Measurements from ENCODE around the gene CNIH1.

DNA sequence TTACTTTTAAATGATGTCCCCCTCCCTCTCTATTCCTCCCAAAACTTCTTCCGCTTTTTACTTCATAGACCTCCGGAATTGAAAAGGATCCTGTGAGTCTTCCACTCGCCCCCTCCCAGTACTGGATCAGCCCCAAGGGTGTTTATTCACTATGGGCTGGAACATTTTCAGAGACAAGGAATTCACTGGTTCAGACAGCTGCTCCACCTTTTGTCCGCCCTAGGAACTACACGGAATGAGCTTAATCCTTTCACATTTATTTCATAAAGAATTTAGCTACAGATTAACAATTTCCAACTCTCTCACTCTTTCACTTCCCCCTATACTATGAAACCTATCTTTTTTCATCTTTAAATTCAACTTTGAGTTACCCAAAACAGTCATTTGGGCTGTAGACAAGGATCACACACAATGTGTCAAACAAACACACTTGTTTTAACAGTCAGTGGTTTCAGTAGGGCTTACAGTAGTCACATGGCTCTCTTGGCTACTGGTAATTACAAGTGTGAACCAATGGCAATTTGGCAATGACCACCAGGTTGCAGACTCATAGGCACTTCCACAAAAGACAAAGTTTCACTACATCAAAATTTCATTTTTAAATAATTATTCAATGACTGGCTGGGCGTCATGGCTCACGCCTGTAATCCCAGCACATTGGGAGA lies 20.6 kb downstream of the CNIH1 start:
- TF ChIP-seq, protein P1, sequence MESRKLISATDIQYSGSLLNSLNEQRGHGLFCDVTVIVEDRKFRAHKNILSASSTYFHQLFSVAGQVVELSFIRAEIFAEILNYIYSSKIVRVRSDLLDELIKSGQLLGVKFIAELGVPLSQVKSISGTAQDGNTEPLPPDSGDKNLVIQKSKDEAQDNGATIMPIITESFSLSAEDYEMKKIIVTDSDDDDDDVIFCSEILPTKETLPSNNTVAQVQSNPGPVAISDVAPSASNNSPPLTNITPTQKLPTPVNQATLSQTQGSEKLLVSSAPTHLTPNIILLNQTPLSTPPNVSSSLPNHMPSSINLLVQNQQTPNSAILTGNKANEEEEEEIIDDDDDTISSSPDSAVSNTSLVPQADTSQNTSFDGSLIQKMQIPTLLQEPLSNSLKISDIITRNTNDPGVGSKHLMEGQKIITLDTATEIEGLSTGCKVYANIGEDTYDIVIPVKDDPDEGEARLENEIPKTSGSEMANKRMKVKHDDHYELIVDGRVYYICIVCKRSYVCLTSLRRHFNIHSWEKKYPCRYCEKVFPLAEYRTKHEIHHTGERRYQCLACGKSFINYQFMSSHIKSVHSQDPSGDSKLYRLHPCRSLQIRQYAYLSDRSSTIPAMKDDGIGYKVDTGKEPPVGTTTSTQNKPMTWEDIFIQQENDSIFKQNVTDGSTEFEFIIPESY (IDR thresholded peaks at IDR 0.05; ENCODE audit: extremely low read depth, insufficient replicate concordance, low read length), result no peak
- TF ChIP-seq, protein P2, sequence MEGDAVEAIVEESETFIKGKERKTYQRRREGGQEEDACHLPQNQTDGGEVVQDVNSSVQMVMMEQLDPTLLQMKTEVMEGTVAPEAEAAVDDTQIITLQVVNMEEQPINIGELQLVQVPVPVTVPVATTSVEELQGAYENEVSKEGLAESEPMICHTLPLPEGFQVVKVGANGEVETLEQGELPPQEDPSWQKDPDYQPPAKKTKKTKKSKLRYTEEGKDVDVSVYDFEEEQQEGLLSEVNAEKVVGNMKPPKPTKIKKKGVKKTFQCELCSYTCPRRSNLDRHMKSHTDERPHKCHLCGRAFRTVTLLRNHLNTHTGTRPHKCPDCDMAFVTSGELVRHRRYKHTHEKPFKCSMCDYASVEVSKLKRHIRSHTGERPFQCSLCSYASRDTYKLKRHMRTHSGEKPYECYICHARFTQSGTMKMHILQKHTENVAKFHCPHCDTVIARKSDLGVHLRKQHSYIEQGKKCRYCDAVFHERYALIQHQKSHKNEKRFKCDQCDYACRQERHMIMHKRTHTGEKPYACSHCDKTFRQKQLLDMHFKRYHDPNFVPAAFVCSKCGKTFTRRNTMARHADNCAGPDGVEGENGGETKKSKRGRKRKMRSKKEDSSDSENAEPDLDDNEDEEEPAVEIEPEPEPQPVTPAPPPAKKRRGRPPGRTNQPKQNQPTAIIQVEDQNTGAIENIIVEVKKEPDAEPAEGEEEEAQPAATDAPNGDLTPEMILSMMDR (IDR thresholded peaks at IDR 0.05 in 2 of 3, conservative IDR thresholded peaks at IDR 0.05 in 1 of 3; ENCODE audit: borderline replicate concordance in 1 of 3, insufficient read depth in 1 of 3, low read depth in 2 of 3, low read length in 2 of 3), result peak; percentile 38 to 69 (median 54); a peak in 5 of 6 replicates
- TF ChIP-seq RAD21 (IDR thresholded peaks at IDR 0.05; ENCODE audit: low read depth) (peak; percentile 49), EZH2 (IDR thresholded peaks at IDR 0.05) (no peak), POLR2AphosphoS5 (IDR thresholded peaks at IDR 0.05; ENCODE audit: low read depth, low read length) (0 out of 2 replicates have a peak, but pooled peaks have one; percentile 10), SIN3A (IDR thresholded peaks at IDR 0.05; ENCODE audit: low read depth) (no peak), POLR2A (IDR thresholded peaks at IDR 0.05; ENCODE audit: borderline replicate concordance, extremely low read depth, insufficient read depth, insufficient read length) (no peak), TCF7L2 (IDR thresholded peaks at IDR 0.05; ENCODE audit: borderline replicate concordance, extremely low read depth, insufficient read depth, insufficient read length) (no peak)
- TF ChIP-seq, protein P3, sequence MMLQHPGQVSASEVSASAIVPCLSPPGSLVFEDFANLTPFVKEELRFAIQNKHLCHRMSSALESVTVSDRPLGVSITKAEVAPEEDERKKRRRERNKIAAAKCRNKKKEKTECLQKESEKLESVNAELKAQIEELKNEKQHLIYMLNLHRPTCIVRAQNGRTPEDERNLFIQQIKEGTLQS (IDR thresholded peaks at IDR 0.05), result no peak
